ENCODE measurements around the gene BAHCC1. TPM values are rescaled to one million over a fixed set of nuclear protein-coding genes. Genes with fewer than 3 reads are reported as not detected.
A peak's percentile ranks its signal among the peaks of the same experiment; 100 is the strongest.

BAHCC1 gene
- total and polyA plus RNA-seq, 2 of the 4 experiments (the other 2 are of a cell fraction) = 0.36 to 7.8 TPM

GRCh38 chr17:81422776-81423697, 27.8 kb downstream of the BAHCC1 start (continued):
- no peak for TF ChIP-seq CTCF (conservative IDR thresholded peaks at IDR 0.05; ENCODE audit: low read depth, low read length)

- DNase-seq (no peak), ATAC-seq (ENCODE audit: low read depth) (no peak)
- dilution Hi-C loops (cut with HindIII; ENCODE audit: low sequenced_read_pairs, unreplicated experiment) (no loop called here), in situ Hi-C loops (cut with MboI; ENCODE audit: low sequenced_read_pairs) (no loop called here), intact Hi-C loops (cut with micrococcal nuclease) (loop anchor here (2.0 kb wide), 1 partner anchor 23 kb away; no protein-coding TSS in a partner anchor)
- ChIA-PET CTCF (no interaction called here), POLR2A (ENCODE audit: unreplicated experiment) (no interaction called here)
- 85% methylated on average over 4 of the region's 16 CpGs; no CpG with 5 or more reads in 1 of the 2 experiments for WGBS, 2 experiments (ENCODE audit: extremely low coverage in 2 of 2, insufficient read length in 1 of 2)
- Histone ChIP-seq H3K9ac (ENCODE audit: low read depth, low read length) (peak overlapping the region; percentile 41; the same call in 1 of the 2 replicates), H3K56ac (ENCODE audit: extremely low read depth, insufficient read depth, low read length) (peak overlapping the region; percentile 26; the same call in 1 of the 2 replicates), H2BK20ac (ENCODE audit: low read depth, low read length) (peak overlapping the region; percentile 93), H3K9me3 (ENCODE audit: control insufficient read depth, insufficient read depth, low read length) (no peaks in the 10 kb centered on the region), H3K4me1 (ENCODE audit: control insufficient read depth, insufficient read depth, low read length) (peaks cover 43% of the 10 kb centered on the region), H4K8ac (ENCODE audit: low read depth in 2 of 2, low read length in 2 of 2) (peak overlapping the region; percentile 86), H4K5ac (ENCODE audit: low read depth, low read length) (peak overlapping the region; percentile 88), H2AK9ac (replicated peaks; ENCODE audit: low read depth, low read length, poor library complexity) (peak overlapping the region; percentile 96), H3K79me1 (ENCODE audit: low read depth in 1 of 2, low read length in 2 of 2) (peaks cover 37 to 65% of the 10 kb centered on the region in 2 experiments), H3K23ac (ENCODE audit: low read depth, low read length) (peak overlapping the region; percentile 92), H3K27ac (ENCODE audit: insufficient read depth, low read length) (peak overlapping the region; percentile 94), H3K18ac (ENCODE audit: low read depth, low read length) (peak overlapping the region; percentile 87), H2BK5ac (ENCODE audit: low read depth, low read length, poor library complexity, severe bottlenecking) (peak overlapping the region; percentile 92), H2AFZ (replicated peaks; ENCODE audit: low read length, poor library complexity) (peak overlapping the region; percentile 78), H3K14ac (replicated peaks; ENCODE audit: low read depth, low read length) (peak overlapping the region; percentile 88), H3K4ac (ENCODE audit: low read depth, low read length) (peak overlapping the region; percentile 99), H2BK15ac (ENCODE audit: low read depth, low read length) (peak overlapping the region; percentile 79; the same call in 2 of the 3 replicates), H4K20me1 (ENCODE audit: insufficient read depth, low read length) (peaks cover 6% of the 10 kb centered on the region), H3K36me3 (ENCODE audit: control insufficient read depth, insufficient read depth, low read length) (no peaks in the 10 kb centered on the region; the same call in 1 of the 2 replicates), H3K27me3 (ENCODE audit: control insufficient read depth, insufficient read depth, low read length) (no peaks in the 10 kb centered on the region), H2AK5ac (ENCODE audit: low read depth, low read length) (peak overlapping the region; percentile 100), H3K9me1 (ENCODE audit: insufficient read depth, low read length) (peaks cover 24% of the 10 kb centered on the region), H3K4me3 (ENCODE audit: insufficient read depth, low read depth, low read length) (no peak overlapping the region), H2BK120ac (ENCODE audit: low read depth, low read length) (peak overlapping the region; percentile 99), H4K91ac (ENCODE audit: insufficient read depth, low read depth, low read length) (peak overlapping the region; percentile 96), H3K4me2 (ENCODE audit: low read depth, low read length) (peak overlapping the region; percentile 61)
- BruUV-seq (replicated peaks) = no TSS peak
- TF ChIP-seq CTCF (conservative IDR thresholded peaks at IDR 0.05; ENCODE audit: low read depth, low read length) (no peak), MXI1 (IDR thresholded peaks at IDR 0.05; ENCODE audit: borderline replicate concordance, low read depth, low read length) (no peak), USF2 (IDR thresholded peaks at IDR 0.05; ENCODE audit: low read depth, low read length) (no peak), BHLHE40 (IDR thresholded peaks at IDR 0.05; ENCODE audit: low read depth, low read length) (no peak), CEBPB (IDR thresholded peaks at IDR 0.05; ENCODE audit: low read depth, low read length) (no peak), MAZ (IDR thresholded peaks at IDR 0.05; ENCODE audit: borderline replicate concordance, low read depth, low read length) (no peak), NFE2L2 (IDR thresholded peaks at IDR 0.05; ENCODE audit: low read depth, low read length) (no peak)
Measured at GRCh38 chr17:81423698-81424071, 28.4 kb downstream of the BAHCC1 start.
